Activated CD8-positive, alpha-beta T cell treated with anti-CD3 and anti-CD28 coated beads for 36 hours (primary cell): ENCODE data around the gene PML. TPM values are rescaled to one million over a fixed set of nuclear protein-coding genes. Genes with fewer than 3 reads are reported as not detected.

Experiments used
- ATAC-seq: fragments of 200-7000 bp; cut with Tn5 transposase; one replicate; pipeline ENCODE4 v1.10.0; 2021; ENCODE audit warnings: mild to moderate bottlenecking, moderate library complexity
- CTCF ChIA-PET: fragments of 350-600 bp; sonication (Branson Sonifier 250); formaldehyde crosslinking; loops from one replicate; lab custom pipeline; 2021; ENCODE audit warnings: antibody characterized with exemption; lab: Charles Lee
- POLR2A ChIA-PET: fragments of 350-600 bp; sonication (Branson Sonifier 250); formaldehyde crosslinking; loops from one replicate; lab custom pipeline; 2021; ENCODE audit warnings: antibody characterized with exemption; lab: Charles Lee
- DNase-seq: peaks from one replicate; pipeline ENCODE4 v3.0.0-alpha.2; 2020
- H3K27ac Mint-ChIP-seq: one replicate; pipeline ENCODE4 v1.8.0; 2021; ENCODE audit warnings: mild to moderate bottlenecking, mixed read lengths
- H3K27me3 Mint-ChIP-seq: one replicate; pipeline ENCODE4 v1.8.0; 2021; ENCODE audit warnings: mixed read lengths
- H3K36me3 Mint-ChIP-seq: one replicate; pipeline ENCODE4 v1.8.0; 2021; ENCODE audit warnings: low read depth, mixed read lengths
- H3K4me1 Mint-ChIP-seq: one replicate; pipeline ENCODE4 v1.8.0; 2021; ENCODE audit warnings: low read depth, mixed read lengths
- H3K4me3 Mint-ChIP-seq: one replicate; pipeline ENCODE4 v1.8.0; 2021; ENCODE audit warnings: mild to moderate bottlenecking, moderate library complexity, mixed read lengths
- H3K9me3 Mint-ChIP-seq: one replicate; pipeline ENCODE4 v1.8.0; 2021; ENCODE audit warnings: mixed read lengths
- CTCF ChIP-seq: fragments of 200-600 bp; IDR thresholded peaks from one replicate; pipeline ENCODE4 v1.8.0; 2022; ENCODE audit warnings: antibody characterized with exemption, mild to moderate bottlenecking
- intact Hi-C: fragments of 100-400 bp; cut with micrococcal nuclease; formaldehyde crosslinking; loops from one replicate; pipeline ENCODE4 v1.10.0; 2022
- total RNA-seq, 2 experiments: library from RNA; stranded (reverse); gene quantifications; one replicate each; pipeline ENCODE4 v1.2.3, GENCODE V29; 2021

The PML gene
- total RNA-seq, 2 experiments from 2014 or later = 48.8 to 49.6 TPM

DNA sequence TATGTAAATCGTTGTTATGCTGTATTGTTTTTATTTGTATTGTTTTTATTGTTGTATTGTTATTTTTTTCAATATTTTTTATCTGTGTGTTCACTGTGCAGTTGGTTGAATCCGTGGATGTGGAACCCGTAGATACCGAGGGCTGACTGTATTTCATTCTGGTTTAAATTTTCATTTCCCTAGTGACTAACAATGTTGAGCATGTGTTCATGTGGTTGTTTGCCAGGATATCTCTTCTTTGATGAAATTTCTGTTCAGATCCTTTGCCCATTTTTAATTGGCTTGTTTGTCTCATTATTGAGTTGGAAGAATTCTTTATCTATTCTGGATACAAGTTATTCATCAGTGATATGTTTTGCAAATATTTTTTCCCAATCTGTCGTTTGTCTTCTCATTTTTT lies 32.1 kb upstream of the PML start:
- DNase-seq (no peak), ATAC-seq (no peak)
- H3K36me3 Mint-ChIP-seq = no peaks in the 10 kb centered on the region
- peaks cover 41% of the 10 kb centered on the region for H3K4me1 Mint-ChIP-seq
- intact Hi-C loops = no loop called here
- POLR2A ChIA-PET = no interaction called here
- CTCF ChIA-PET = interaction anchor here (3.8 kb wide), 1 partner anchor 11 kb away, joined by 23 read pairs; no protein-coding TSS in a partner anchor
- no peaks in the 10 kb centered on the region for H3K27me3 Mint-ChIP-seq
- no peak for TF ChIP-seq CTCF
- no peaks in the 10 kb centered on the region for H3K9me3 Mint-ChIP-seq
- H3K4me3 Mint-ChIP-seq = no peak overlapping the region
- no peak overlapping the region for H3K27ac Mint-ChIP-seq

- peak overlapping the region; percentile 71 for H3K4me3 Mint-ChIP-seq
- CTCF ChIA-PET = interaction anchor here (0.6 to 4.9 kb wide), 24 partner anchors 8 to 321 kb away, joined by 3 to 72 read pairs (median 4); partner anchors contain the start of genes PML and TBC1D21
Measured at GRCh38 chr15:73964736-73965093, 29.8 kb upstream of the PML start.

DNA sequence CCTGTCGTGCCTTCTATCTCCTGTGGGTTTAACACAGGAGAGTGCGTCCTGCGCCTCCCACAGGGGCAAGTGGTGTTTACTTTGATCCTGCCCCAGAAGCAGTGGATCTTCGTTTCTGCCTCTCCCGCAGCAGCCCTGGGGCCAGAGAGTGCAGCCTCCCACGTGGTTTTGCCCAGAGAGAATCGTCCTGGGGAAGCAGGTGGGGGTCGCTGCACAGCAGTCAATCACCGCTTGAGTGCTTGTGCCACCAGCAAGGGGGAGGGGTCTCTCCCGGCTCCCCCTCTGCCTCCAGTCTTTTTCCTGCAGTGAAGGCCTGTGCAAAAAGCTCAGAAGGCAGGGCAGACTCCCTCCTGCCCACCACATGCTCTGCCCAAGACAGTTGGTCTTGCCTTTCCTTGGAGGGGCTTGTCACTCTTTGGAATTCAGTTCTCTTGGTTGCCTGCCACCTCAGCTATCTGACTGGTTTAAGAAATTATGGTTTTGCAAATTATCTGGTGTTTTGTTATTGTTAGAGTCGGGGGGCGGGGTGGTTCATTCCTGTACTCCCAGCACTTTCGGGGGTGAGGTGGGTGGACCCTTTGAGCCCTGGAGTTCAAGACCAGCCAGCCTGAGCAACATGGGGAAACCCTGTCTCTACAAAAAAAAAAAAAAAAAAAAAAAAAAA lies 29.3 kb upstream of the PML start:
- CTCF ChIA-PET = interaction anchor here (0.8 to 4.9 kb wide), 20 partner anchors 8 to 1236 kb away, joined by 3 to 72 read pairs (median 4); partner anchors contain the start of gene TBC1D21
- POLR2A ChIA-PET = interaction anchor here (0.6 to 2.6 kb wide), 4 partner anchors 9 to 1202 kb away, joined by 3 to 7 read pairs (median 4); no protein-coding TSS in a partner anchor
- peak; percentile 65 for TF ChIP-seq CTCF
- peak overlapping the region; percentile 71 for H3K4me3 Mint-ChIP-seq
- DNase-seq (peak; percentile 77), ATAC-seq (peak; percentile 66)
- H3K9me3 Mint-ChIP-seq = no peaks in the 10 kb centered on the region
- peak overlapping the region; percentile 91 for H3K27ac Mint-ChIP-seq
- peaks cover 28% of the 10 kb centered on the region for H3K4me1 Mint-ChIP-seq
- no peaks in the 10 kb centered on the region for H3K36me3 Mint-ChIP-seq
- no peaks in the 10 kb centered on the region for H3K27me3 Mint-ChIP-seq
- intact Hi-C loops = no loop called here

More at GRCh38 chr15:73964736-73965093, 29.8 kb upstream of the PML start:
- Mint-ChIP-seq H3K9me3 (no peaks in the 10 kb centered on the region), H3K36me3 (no peaks in the 10 kb centered on the region), H3K27ac (peak overlapping the region; percentile 91), H3K27me3 (no peaks in the 10 kb centered on the region), H3K4me1 (peaks cover 30% of the 10 kb centered on the region)
- DNase-seq (peak; percentile 96), ATAC-seq (peak; percentile 89)
- intact Hi-C loops = loop anchor here (1.0 kb wide), 1 partner anchor 13 kb away; no protein-coding TSS in a partner anchor
- TF ChIP-seq CTCF = peak; percentile 95
- POLR2A ChIA-PET = interaction anchor here (1.0 to 2.6 kb wide), 3 partner anchors 10 to 16 kb away, joined by 3 to 7 read pairs (median 4); no protein-coding TSS in a partner anchor

- POLR2A ChIA-PET = interaction anchor here (0.6 to 2.6 kb wide), 4 partner anchors 9 to 1203 kb away, joined by 3 to 7 read pairs (median 4); no protein-coding TSS in a partner anchor
- H3K27me3 Mint-ChIP-seq = no peaks in the 10 kb centered on the region
- intact Hi-C loops = no loop called here
- CTCF ChIA-PET = interaction anchor here (0.7 to 4.9 kb wide), 17 partner anchors 8 to 1237 kb away, joined by 3 to 72 read pairs (median 4); partner anchors contain the start of genes PML and TBC1D21
- H3K4me3 Mint-ChIP-seq = peak overlapping the region; percentile 71
- DNase-seq (peak; percentile 40), ATAC-seq (peak; percentile 69)
- H3K36me3 Mint-ChIP-seq = no peaks in the 10 kb centered on the region
- peaks cover 25% of the 10 kb centered on the region for H3K4me1 Mint-ChIP-seq
- H3K9me3 Mint-ChIP-seq = no peaks in the 10 kb centered on the region
- peak overlapping the region; percentile 91 for H3K27ac Mint-ChIP-seq
- TF ChIP-seq CTCF = no peak
Measured at GRCh38 chr15:73965758-73966113, 28.8 kb upstream of the PML start.

DNA sequence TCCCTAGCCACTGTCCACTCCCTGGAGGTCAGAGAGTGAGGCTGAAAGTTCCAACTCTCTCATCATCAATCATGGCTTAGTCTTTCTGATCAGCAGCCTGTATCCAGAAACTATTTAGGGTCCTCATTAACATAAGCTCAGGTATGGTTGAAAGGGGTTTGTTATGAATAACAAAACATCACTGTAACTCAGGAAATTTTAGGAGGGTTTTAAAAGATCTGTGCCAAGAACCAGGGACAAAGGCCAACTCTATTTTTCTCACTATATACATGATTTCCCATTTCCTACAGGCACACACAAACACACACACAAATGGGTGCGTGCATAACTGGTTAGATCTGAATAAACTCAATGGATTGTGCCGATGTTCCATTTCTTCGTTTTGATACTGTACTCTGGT lies 26.1 kb upstream of the PML start:
- Mint-ChIP-seq H3K27ac (no peak overlapping the region), H3K4me1 (peaks cover 28% of the 10 kb centered on the region), H3K27me3 (no peaks in the 10 kb centered on the region), H3K4me3 (no peak overlapping the region), H3K9me3 (no peaks in the 10 kb centered on the region), H3K36me3 (no peaks in the 10 kb centered on the region)
- ChIA-PET CTCF (interaction anchor here (1.1 to 1.2 kb wide), 3 partner anchors 7 to 38 kb away, joined by 3 to 4 read pairs (median 4); no protein-coding TSS in a partner anchor), POLR2A (no interaction called here)
- intact Hi-C loops = no loop called here
- ATAC-seq (no peak), DNase-seq (no peak)
- no peak for TF ChIP-seq CTCF
